MM.1S (cell line): ENCODE results near the gene SF3B5.

Experiments
- DNase-seq: peaks from one replicate; pipeline ENCODE4 v3.0.0-alpha.2; 2015
- H2AFZ ChIP-seq: fragments of 300-600 bp; sonication (generic); 2 replicates; pipeline ENCODE4 v1.6.0; 2016; ENCODE audit warnings: antibody characterized with exemption, low read length
- H3F3A ChIP-seq: fragments of 300-600 bp; sonication (generic); 2 replicates; pipeline ENCODE4 v1.6.1; 2016; ENCODE audit warnings: mild to moderate bottlenecking, antibody characterized with exemption, low read length, moderate library complexity, mixed read lengths; ENCODE audit not compliant: insufficient read depth
- H3K27ac ChIP-seq: fragments of 300-600 bp; sonication (generic); 2 replicates; pipeline ENCODE4 v1.5.1; 2016; ENCODE audit warnings: mild to moderate bottlenecking, low read length
- H3K27me3 ChIP-seq: fragments of 300-600 bp; sonication (generic); replicated peaks from 2 replicates; pipeline ENCODE4 v1.6.0; 2016; ENCODE audit warnings: low read length; ENCODE audit not compliant: insufficient read depth
- H3K36me3 ChIP-seq: fragments of 300-600 bp; sonication (generic); replicated peaks from 2 replicates; pipeline ENCODE4 v1.6.1; 2016; ENCODE audit warnings: mild to moderate bottlenecking, low read length, mixed read lengths; ENCODE audit not compliant: insufficient read depth
- H3K4me1 ChIP-seq: fragments of 300-600 bp; sonication (generic); 2 replicates; pipeline ENCODE4 v1.6.1; 2016; ENCODE audit warnings: low read length, mixed read lengths
- H3K4me2 ChIP-seq: fragments of 300-600 bp; sonication (generic); 2 replicates; pipeline ENCODE4 v1.6.0; 2016; ENCODE audit warnings: low read depth, low read length
- H3K4me3 ChIP-seq: fragments of 300-600 bp; sonication (generic); 2 replicates; pipeline ENCODE4 v1.5.1; 2016; ENCODE audit warnings: low read length, mixed read lengths
- H3K79me2 ChIP-seq: fragments of 300-600 bp; sonication (generic); 2 replicates; pipeline ENCODE4 v1.6.1; 2016; ENCODE audit warnings: mixed run types, low read length, mixed read lengths
- H3K9ac ChIP-seq: fragments of 300-600 bp; sonication (generic); 2 replicates; pipeline ENCODE4 v1.6.1; 2016; ENCODE audit warnings: low read length, mixed read lengths
- H3K9me2 ChIP-seq: fragments of 300-600 bp; sonication (generic); replicated peaks from 2 replicates; pipeline ENCODE4 v1.6.1; 2016; ENCODE audit warnings: mild to moderate bottlenecking, low read length, mixed read lengths; ENCODE audit not compliant: insufficient read depth
- H3K9me3 ChIP-seq: fragments of 300-600 bp; sonication (generic); replicated peaks from 2 replicates; pipeline ENCODE4 v1.6.1; 2016; ENCODE audit warnings: mild to moderate bottlenecking, low read length, mixed read lengths; ENCODE audit not compliant: insufficient read depth
- H4K20me1 ChIP-seq: fragments of 300-600 bp; sonication (generic); 2 replicates; pipeline ENCODE4 v1.6.1; 2016; ENCODE audit warnings: mild to moderate bottlenecking, low read length, moderate library complexity, mixed read lengths; ENCODE audit not compliant: insufficient read depth
- CTCF ChIP-seq: fragments of 300-600 bp; sonication (generic); IDR thresholded peaks from 2 replicates; pipeline ENCODE4 v1.5.1; 2016; ENCODE audit warnings: antibody characterized with exemption, low read length, mixed read lengths
- EZH2 ChIP-seq: fragments of 300-600 bp; sonication (generic); optimal IDR thresholded peaks from 2 replicates; pipeline ENCODE3; 2017; ENCODE audit warnings: low read depth, mild to moderate bottlenecking, antibody characterized with exemption, low read length, mixed read lengths
- EZH2phosphoT487 ChIP-seq: fragments of 300-600 bp; sonication (generic); IDR thresholded peaks from 2 replicates; pipeline ENCODE4 v1.6.1; 2018; ENCODE audit warnings: antibody characterized with exemption, low read length

The SF3B5 gene

GRCh38 chr6:144143106-144143505 lies 47.7 kb upstream of the SF3B5 start:
- Histone ChIP-seq H3K9me2 (no peaks in the 10 kb centered on the region), H3K4me3 (no peak overlapping the region), H3K36me3 (no peaks in the 10 kb centered on the region), H3K4me2 (no peak overlapping the region), H4K20me1 (no peaks in the 10 kb centered on the region), H2AFZ (no peak overlapping the region), H3K27ac (no peak overlapping the region), H3F3A (no peaks in the 10 kb centered on the region), H3K4me1 (no peaks in the 10 kb centered on the region), H3K9ac (no peak overlapping the region), H3K9me3 (no peaks in the 10 kb centered on the region), H3K27me3 (no peaks in the 10 kb centered on the region), H3K79me2 (no peaks in the 10 kb centered on the region)
- no peak for DNase-seq
- no peak for TF ChIP-seq EZH2

DNA sequence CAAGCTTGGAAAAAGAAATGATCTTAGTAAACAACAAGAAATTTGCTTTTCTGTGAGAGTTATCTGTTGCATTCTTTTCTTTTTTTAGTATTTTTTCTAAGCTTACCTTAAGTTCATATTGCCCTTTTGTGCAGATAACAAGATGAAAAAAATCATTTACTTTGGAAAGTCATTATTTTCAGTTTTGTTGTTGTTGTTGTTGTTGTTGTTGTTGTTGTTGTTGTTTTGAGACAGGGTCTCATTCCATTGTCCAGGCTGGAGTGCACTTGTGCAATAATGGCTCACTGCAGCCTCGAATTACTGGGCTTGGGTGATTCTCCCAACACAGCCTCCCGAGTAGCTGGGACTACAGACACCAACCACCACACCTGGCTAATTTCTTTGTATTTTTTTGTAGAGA lies 46.1 kb upstream of the SF3B5 start:
- Histone ChIP-seq H3K9me3 (no peaks in the 10 kb centered on the region), H2AFZ (no peak overlapping the region), H4K20me1 (no peaks in the 10 kb centered on the region), H3K4me2 (no peak overlapping the region), H3K4me1 (no peaks in the 10 kb centered on the region), H3K27ac (no peak overlapping the region), H3K9ac (no peak overlapping the region), H3F3A (no peaks in the 10 kb centered on the region), H3K4me3 (no peak overlapping the region), H3K79me2 (no peaks in the 10 kb centered on the region), H3K27me3 (no peaks in the 10 kb centered on the region), H3K36me3 (no peaks in the 10 kb centered on the region), H3K9me2 (no peaks in the 10 kb centered on the region)
- DNase-seq: no peak
- TF ChIP-seq EZH2 (no peak), EZH2phosphoT487 (no peak), CTCF (no peak)

DNA sequence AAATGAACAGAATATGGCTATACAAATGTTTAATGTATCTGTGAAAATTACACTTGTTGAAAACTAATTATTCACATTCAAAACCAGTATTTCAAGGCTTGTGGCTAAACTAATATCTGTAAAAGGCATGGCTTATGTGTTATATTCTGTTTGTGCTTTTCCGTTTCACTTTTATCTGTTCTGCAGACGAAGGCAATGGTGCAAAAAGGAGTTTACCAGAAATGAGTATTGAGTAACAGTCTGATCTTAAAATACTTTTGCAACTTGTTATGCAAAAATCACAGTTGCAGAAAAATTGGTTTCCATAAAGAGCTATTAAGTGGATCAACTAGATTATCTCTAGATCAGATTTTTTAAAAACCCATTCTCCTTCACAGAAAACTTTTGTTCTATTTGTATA lies 45.5 kb upstream of the SF3B5 start:
- H3K9me3 ChIP-seq: no peaks in the 10 kb centered on the region
- no peaks in the 10 kb centered on the region for H3K4me1 ChIP-seq
- no peaks in the 10 kb centered on the region for H3K36me3 ChIP-seq
- no peaks in the 10 kb centered on the region for H3F3A ChIP-seq
- no peak overlapping the region for H2AFZ ChIP-seq
- H3K9ac ChIP-seq: no peak overlapping the region
- H3K4me2 ChIP-seq: no peak overlapping the region
- H3K9me2 ChIP-seq: no peaks in the 10 kb centered on the region
- H3K27ac ChIP-seq: no peak overlapping the region
- H3K4me3 ChIP-seq: no peak overlapping the region
- H3K79me2 ChIP-seq: no peaks in the 10 kb centered on the region
- H3K27me3 ChIP-seq: no peaks in the 10 kb centered on the region
- H4K20me1 ChIP-seq: no peaks in the 10 kb centered on the region
- TF ChIP-seq EZH2 (no peak), EZH2phosphoT487 (no peak)
- DNase-seq: no peak

DNA sequence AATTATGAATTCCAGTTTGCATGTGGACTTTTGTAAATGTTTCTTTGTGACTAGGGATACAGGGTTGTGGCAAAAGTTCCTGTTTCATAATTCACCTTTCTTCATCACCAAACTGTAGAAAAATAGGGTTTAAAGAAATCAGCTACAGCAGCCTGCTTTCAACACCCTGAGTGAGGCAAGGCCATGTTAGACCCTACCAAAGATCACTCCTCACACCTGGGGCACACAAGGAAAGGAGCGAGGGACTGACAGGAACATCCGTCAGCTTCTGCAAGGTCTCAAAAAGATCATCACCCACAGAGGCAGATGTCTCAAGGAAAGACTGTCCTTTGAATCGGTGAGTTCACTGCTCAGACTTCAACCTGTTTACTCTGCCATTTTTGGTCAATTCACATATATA lies 44.4 kb upstream of the SF3B5 start:
- no peak overlapping the region for H3K27ac ChIP-seq
- no peak overlapping the region for H3K9ac ChIP-seq
- no peak overlapping the region for H2AFZ ChIP-seq
- no peak overlapping the region for H3K4me2 ChIP-seq
- no peaks in the 10 kb centered on the region for H3K9me2 ChIP-seq
- TF ChIP-seq EZH2 (no peak), EZH2phosphoT487 (no peak), CTCF (no peak)
- H3K79me2 ChIP-seq: no peaks in the 10 kb centered on the region
- H4K20me1 ChIP-seq: no peaks in the 10 kb centered on the region
- H3K4me1 ChIP-seq: no peaks in the 10 kb centered on the region
- no peak overlapping the region for H3K4me3 ChIP-seq
- no peaks in the 10 kb centered on the region for H3F3A ChIP-seq
- no peaks in the 10 kb centered on the region for H3K36me3 ChIP-seq
- no peak for DNase-seq
- H3K9me3 ChIP-seq: no peaks in the 10 kb centered on the region
- no peaks in the 10 kb centered on the region for H3K27me3 ChIP-seq
